D721Med (cell line): ENCODE measurements around the gene ARL17B.
"Not testable (repeated sequence)": the region's sequence is repeated elsewhere in the genome, so short reads cannot be mapped to it uniquely, and the experiment has no call there.

Experiments used
- DNase-seq: peaks from one replicate; pipeline ENCODE4 v3.0.0; 2011; ENCODE audit warnings: low spot score; ENCODE audit not compliant: insufficient read length
- FAIRE-seq: peaks from 2 replicates; lab custom pipeline; 2011; peaks lifted over from hg19 to GRCh38; lab: Jason Lieb, UNC
- TF ChIP-seq, protein P1 (sequence below): IDR thresholded peaks from 2 replicates; pipeline ENCODE4 v1.5.1; 2012; ENCODE audit warnings: mild to moderate bottlenecking, control low read depth; ENCODE audit not compliant: insufficient read depth; ENCODE audit errors: missing control alignments

ARL17B gene

DNA sequence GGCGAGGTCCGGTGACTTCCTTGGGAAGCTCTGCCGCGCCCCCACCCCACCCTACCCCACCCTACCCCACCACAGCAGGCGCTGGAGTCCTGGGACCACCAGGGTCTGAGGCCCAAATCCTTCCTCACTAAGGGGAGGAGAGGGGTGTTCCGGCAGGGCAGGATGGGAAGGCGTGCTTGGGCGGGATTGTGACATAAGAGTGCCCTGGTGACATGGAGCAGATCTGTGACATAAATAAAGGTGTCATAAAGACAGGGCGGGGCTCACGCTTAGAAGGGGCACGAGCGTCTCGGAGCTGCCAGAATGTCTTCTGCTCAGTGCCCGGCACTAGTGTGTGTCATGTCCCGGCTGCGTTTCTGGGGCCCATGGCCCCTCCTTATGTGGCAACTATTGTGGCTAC is 66.7 kb downstream of the ARL17B start, which contains the start of gene LRRC37A:
TSS of gene LRRC37A (plus strand) at position 301 of the 400 bp plus-strand sequence. CDS start at position 304, 3 bp downstream.
- FAIRE-seq, DNase-seq: not testable (repeated sequence)

DNA sequence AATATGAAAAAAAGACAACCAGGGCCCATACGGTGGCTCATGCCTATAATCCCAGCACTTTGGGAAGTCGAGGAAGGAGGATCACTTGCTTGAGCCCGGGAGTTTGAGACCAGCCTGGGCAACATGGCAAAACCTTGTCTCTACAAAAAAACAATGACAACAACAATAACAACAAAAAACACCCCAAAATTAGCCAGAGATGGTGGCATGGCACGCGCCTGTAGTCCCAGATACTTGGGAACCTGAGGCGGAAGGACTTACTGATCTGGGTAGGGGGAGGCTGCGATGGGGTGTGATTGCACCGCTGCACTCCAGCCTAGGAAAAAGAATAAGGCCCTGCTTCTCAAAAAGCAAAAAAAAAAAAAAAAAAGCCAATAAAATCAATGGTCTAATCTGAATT is 69.9 kb downstream of the ARL17B start:
- FAIRE-seq, DNase-seq: not testable (repeated sequence)

DNA sequence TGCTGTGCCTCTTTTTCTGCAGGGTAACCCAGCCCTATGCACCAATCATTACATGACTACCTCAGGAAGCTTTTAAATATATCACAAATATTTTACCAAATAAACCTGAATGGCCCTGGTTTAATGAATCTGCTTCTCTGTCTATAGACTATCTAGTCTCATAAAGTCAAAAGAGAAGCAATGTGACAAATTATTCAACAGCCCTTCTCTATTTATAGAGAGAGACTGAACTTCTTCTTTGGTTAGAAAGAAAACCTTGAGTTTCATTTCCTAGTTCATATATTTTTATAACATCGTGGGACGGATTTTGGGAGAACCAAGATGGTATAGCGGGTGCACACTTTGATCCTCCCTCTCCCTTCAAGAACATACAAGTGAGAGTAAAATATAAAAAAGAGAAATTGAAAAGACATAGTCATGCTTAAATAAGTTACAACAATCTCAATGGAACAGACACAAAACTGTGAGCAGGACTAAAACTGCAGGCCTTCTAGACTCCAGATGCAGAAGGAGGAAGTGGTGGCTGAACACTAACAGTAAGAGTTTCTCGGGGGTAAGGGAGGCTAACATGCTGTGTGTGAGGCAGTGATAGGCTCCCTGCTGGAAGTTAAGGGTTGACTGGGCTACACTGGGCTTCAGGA is 70.5 kb downstream of the ARL17B start:
- DNase-seq, FAIRE-seq: not testable (repeated sequence)

DNA sequence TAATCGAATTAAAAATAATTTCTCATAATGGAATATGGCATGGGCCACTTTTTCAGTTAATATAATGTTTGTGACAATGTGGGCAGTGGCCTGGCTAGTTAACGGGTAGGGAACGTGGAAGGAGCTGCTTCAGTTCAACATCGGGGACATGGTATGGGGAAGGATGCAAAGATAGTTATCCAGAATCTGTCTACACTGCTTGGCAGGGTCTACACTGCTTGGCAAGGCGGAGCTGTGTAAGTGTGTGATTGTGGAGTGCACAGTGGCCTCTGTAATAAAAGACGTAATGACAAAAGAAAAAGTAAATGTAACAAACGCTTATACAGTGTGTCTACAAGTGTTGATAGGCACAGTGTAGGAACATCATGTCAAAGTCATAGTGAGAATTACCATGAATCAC is 74.0 kb downstream of the ARL17B start:
- not testable (repeated sequence) for FAIRE-seq, DNase-seq

DNA sequence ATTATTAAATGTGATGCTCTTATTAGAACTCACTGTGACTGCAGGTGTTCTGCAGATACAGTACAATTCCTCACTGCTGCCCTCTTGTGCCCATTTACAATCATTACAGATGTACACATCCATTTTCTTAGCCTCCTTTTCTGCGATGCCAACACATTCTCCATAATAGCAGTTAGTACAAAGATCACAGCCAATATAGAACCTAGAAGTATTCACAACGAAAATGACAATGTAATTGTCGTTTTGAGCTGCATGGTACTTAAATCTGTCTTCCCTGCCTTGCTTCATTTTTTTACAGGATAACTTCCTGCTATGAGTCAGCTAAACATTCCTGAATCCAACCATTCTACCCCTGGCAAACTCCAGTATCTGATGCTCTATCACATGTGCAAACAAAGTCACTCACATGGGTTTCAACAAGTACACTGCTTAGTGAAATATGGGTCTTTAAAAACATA is 74.8 kb downstream of the ARL17B start:
- TF ChIP-seq, protein P1, sequence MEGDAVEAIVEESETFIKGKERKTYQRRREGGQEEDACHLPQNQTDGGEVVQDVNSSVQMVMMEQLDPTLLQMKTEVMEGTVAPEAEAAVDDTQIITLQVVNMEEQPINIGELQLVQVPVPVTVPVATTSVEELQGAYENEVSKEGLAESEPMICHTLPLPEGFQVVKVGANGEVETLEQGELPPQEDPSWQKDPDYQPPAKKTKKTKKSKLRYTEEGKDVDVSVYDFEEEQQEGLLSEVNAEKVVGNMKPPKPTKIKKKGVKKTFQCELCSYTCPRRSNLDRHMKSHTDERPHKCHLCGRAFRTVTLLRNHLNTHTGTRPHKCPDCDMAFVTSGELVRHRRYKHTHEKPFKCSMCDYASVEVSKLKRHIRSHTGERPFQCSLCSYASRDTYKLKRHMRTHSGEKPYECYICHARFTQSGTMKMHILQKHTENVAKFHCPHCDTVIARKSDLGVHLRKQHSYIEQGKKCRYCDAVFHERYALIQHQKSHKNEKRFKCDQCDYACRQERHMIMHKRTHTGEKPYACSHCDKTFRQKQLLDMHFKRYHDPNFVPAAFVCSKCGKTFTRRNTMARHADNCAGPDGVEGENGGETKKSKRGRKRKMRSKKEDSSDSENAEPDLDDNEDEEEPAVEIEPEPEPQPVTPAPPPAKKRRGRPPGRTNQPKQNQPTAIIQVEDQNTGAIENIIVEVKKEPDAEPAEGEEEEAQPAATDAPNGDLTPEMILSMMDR = peak; percentile 92
- DNase-seq (peak; percentile 30), FAIRE-seq (peak; percentile 55)

DNA sequence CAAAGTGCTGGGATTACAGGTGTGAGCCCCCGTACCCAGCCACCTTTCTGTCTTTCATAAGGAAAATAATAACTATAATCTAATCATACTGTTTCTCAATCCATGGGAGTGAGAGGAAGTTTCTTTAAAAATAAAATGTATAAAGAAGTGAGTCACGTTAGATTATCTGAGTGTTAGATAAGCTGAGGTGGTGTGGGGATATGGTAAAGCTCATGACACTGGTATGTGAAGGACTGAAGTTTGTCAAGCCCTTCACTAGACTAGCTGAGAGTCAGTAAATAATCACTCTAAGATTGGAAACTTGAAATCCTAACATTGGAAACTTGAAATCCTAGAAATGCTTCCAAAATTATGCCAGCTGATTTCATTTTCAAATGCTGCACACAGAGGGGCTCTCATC is 76.1 kb downstream of the ARL17B start:
- FAIRE-seq, DNase-seq: not testable (repeated sequence)

DNA sequence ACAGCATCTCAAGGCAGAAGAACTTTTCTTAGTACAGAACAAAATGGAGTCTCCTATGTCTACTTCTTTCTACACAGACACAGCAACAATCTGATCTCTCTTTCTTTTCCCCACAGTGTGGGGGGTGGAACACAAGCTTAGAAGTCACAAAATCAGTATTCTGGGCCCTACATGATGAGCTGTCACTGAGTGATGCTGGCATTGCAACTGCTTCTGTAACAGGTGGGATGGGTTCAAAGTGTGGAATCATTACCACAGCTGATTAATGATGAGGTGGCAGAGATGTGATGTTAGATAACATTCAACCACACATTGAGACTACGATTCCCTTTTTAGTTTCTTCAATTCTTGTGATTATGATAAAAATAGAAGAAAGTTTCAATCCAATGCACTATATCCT is 77.1 kb downstream of the ARL17B start:
- DNase-seq, FAIRE-seq: not testable (repeated sequence)

DNA sequence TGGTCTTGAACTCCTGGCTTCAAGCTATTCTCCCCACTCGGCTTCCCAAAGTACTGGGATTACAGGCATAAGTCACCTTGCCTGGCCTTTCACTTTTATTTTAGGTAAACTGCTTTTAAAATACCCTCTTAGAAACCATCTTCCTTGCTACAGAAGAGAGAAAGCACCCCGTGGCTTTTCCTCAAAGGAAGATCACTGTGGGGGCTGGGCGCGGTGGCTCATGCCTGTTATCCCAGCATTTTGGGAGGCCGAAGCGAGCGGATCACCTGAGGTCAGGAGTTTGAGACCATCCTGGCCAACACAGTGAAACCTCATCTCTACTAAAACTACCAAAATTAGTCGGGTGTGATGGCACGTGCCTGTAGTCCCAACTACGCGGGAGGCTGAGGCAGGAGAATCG is 78.9 kb downstream of the ARL17B start:
- DNase-seq, FAIRE-seq: not testable (repeated sequence)

DNA sequence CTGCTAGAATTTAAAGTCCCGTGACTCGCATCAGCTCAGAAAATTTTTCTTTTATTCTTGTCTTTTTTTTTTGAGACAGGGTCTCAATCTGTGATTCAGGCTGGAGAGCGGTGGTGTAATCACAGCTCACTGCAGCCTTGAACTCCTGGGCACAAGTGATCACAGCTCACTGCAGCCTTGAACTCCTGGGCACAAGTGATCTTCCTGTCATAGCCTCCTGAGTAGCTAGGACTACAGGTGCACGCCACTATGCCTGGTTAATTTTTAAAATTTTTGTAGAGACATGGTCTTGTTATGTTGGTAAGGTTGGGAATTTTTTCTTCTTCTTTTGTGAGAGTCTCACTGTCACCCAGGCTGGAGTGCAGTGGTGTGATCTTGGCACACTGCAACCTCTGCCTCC is 80.2 kb downstream of the ARL17B start:
- not testable (repeated sequence) for FAIRE-seq, DNase-seq

DNA sequence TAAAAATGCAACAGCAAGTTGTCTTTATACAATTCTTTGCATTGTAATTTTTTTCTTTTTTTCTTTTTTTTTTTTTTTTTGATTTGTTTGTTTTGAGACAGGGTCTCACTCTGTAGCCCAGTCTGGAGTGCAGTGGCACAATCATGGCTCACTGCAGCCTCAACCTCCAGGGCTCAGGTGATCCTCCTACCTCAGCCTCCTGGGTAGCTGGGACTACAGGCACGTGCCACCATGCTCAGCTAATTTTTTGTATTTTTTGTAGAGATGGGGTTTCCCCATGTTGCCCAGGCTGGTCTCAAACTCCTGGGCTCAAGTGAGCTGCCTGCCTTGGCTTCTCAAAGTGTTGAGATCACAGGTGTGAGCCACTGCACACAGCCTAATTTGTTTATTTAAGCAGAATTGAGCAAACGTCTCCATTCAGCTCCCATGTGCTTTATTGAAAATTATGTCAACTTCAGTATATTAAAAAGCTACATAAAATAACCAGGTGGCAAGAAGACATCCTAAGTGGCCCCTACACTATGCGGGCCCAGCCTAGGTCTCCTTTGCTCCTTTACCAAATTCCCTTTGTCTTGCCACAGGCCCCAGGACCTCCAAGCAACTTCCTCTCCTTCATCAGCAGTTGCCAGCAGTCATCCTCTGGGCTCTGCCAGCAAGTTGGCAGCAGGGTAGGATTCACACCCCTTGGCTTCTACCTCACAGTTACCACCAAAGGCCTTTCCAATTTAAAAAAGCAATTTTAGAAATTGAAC is 84.7 kb downstream of the ARL17B start:
- not testable (repeated sequence) for FAIRE-seq, DNase-seq

DNA sequence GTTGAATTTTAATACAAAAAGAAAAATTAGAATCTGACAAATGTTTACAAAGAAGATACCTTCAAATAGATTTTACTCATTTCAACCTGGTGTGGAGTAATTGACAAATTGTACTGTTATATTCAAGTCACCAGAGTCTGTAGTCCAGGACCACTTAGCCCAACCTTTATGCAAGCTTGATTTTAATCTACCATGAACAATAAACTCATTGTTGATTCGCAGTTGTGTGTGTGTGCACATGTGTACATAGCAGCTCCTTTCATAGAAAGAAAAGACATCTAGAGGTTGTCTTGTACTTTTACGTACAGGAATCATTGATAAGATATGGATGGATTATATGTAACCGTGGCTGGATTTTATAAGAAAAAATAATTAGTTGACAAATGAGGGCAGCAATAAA is 87.3 kb downstream of the ARL17B start:
- TF ChIP-seq, protein P1 = no peak
- DNase-seq (no peak), FAIRE-seq (no peak)

DNA sequence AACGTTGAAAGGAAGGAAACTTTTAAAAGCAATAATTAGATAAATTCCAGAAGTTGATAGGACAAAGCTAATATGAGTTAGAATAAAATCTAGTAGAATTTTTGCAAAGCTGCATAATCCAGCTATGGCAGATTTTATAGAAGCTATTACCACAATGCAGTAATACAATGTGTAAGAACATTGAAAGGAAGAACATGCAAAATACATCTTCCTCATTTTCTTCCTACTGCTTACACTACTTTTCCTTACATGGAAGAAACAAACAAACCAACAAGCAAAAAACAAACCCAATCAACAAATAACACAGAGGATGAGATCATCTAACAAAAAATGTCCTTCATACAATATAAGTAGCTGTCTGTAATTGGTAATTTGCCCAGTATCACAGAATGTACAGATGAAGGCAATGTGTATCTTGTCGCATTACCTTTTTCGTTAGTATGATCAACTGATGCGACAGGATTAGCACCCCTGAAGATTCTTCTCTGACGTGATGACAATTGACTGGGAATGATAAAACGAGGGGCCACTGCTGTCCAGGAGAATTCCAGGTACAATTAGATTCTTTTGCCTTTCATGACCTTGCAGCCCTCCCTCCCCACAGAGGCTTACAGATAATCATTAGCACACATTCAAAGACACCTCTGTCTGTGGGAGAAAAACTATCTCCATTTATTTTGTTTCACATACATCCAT is 87.9 kb downstream of the ARL17B start:
- TF ChIP-seq, protein P1 = no peak
- no peak for FAIRE-seq

More for the DNA sequence above, 87.9 kb downstream of the ARL17B start:
- no peak for DNase-seq
